T follicular helper cell (primary cell): ENCODE measurements around the gene B4GALNT1.
"Not testable (repeated sequence)": the region's sequence is repeated elsewhere in the genome, so short reads cannot be mapped to it uniquely, and the experiment has no call there.

ENCODE experiments used
- DNase-seq: peaks from one replicate; pipeline ENCODE4 v3.0.0-alpha.2; 2020; ENCODE audit warnings: low read depth
- total RNA-seq, 2 experiments: gene quantifications; one replicate each; lab custom pipeline; 2026; lab: John Stamatoyannopoulos, UW

B4GALNT1 gene
- total RNA-seq: 0.24 to 1.9 reads per million in 2 experiments

GRCh38 chr12:57632958-57633840 is at the start of gene B4GALNT1:
B4GALNT1 (minus strand) TSS chr12:57633201; CDS start chr12:57632132, 1,069 bp downstream.
- peak; percentile 39 for DNase-seq

GRCh38 chr12:57679697-57680096 is 46.7 kb upstream of the B4GALNT1 start:
- no peak for DNase-seq

GRCh38 chr12:57677947-57678346 is 44.9 kb upstream of the B4GALNT1 start:
- not testable (repeated sequence) for DNase-seq

GRCh38 chr12:57674691-57675090 is 41.7 kb upstream of the B4GALNT1 start:
- DNase-seq: no peak

GRCh38 chr12:57672801-57673200 is 39.8 kb upstream of the B4GALNT1 start:
- no peak for DNase-seq

GRCh38 chr12:57671811-57672210 is 38.8 kb upstream of the B4GALNT1 start:
- DNase-seq: not testable (repeated sequence)

GRCh38 chr12:57669691-57670090 is 36.7 kb upstream of the B4GALNT1 start:
- DNase-seq: not testable (repeated sequence)

- no peak for DNase-seq
Observed at GRCh38 chr12:57666897-57667296, 33.9 kb upstream of the B4GALNT1 start.

- not testable (repeated sequence) for DNase-seq
Observed at GRCh38 chr12:57665066-57665820, 32.2 kb upstream of the B4GALNT1 start.

GRCh38 chr12:57661376-57661775 is 28.4 kb upstream of the B4GALNT1 start:
- DNase-seq: no peak

- DNase-seq: no peak
Observed at GRCh38 chr12:57658890-57659289, 25.9 kb upstream of the B4GALNT1 start.

GRCh38 chr12:57657744-57658143 is 24.7 kb upstream of the B4GALNT1 start:
- no peak for DNase-seq

GRCh38 chr12:57656408-57656807 is 23.4 kb upstream of the B4GALNT1 start:
- not testable (repeated sequence) for DNase-seq

GRCh38 chr12:57655541-57656240 is 22.7 kb upstream of the B4GALNT1 start:
- no peak for DNase-seq

- DNase-seq: no peak
Observed at GRCh38 chr12:57654042-57654441, 21.0 kb upstream of the B4GALNT1 start.

- DNase-seq: not testable (repeated sequence)
Observed at GRCh38 chr12:57646659-57647049, 13.7 kb upstream of the B4GALNT1 start.

GRCh38 chr12:57645990-57646658 is 13.1 kb upstream of the B4GALNT1 start:
- DNase-seq: not testable (repeated sequence)

- DNase-seq: no peak
Observed at GRCh38 chr12:57641699-57642442, 8.9 kb upstream of the B4GALNT1 start.

GRCh38 chr12:57640175-57641042 is 7.4 kb upstream of the B4GALNT1 start:
- no peak for DNase-seq

- no peak for DNase-seq
Observed at GRCh38 chr12:57638096-57638495, 5.1 kb upstream of the B4GALNT1 start.
